ENCODE measurements around the gene PHC3.

Gene PHC3

DNA sequence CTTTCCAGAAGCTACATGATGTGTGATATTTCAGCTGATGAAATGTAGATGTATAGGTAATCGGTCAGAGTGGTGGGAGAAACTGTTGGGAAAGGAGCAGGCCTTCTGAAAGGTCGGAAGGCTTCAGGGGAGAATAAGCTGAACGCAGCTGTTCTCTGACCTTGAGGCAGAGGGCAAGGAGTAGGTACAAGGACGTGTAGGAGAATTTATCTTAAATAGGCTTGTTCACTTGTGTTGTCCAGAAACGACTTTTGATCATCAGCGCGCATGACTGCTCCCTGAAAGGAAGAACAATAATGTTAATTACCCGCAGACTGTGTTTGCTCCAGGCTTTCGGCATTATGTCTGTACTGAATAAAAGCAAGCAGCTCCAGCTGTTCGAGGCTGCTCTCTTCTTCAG is 104.2 kb downstream of the PHC3 start:
- no peak for DNase-seq (ENCODE audit: low read depth)

DNA sequence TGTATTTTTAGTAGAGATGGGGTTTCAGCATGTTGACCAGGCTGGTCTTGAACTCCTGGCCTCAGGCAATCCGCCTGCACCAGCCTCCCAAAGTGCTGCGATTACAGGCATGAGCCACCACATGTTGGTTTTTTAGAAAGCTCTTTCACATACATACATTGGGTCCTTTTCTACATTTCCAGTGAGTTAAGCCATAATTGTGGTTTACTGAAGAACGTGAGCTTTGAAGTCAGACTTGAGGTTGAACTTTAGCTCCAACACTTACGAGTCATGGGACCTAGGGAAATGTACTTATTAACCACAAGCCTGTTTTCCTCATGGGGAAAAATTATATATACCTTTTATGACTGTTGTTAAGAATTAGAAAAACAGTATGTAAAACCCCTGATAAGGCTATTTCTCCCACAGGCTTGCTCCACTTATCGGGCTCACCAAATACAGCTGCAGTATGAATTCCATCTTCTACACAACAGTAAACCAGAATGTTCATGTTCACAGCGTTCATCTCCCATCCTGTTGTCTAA is 104.8 kb downstream of the PHC3 start:
- H3K4me3 ChIP-seq (ENCODE audit: control insufficient read depth, low read depth, low read length), result no peak overlapping the region
- TF ChIP-seq, protein P1, sequence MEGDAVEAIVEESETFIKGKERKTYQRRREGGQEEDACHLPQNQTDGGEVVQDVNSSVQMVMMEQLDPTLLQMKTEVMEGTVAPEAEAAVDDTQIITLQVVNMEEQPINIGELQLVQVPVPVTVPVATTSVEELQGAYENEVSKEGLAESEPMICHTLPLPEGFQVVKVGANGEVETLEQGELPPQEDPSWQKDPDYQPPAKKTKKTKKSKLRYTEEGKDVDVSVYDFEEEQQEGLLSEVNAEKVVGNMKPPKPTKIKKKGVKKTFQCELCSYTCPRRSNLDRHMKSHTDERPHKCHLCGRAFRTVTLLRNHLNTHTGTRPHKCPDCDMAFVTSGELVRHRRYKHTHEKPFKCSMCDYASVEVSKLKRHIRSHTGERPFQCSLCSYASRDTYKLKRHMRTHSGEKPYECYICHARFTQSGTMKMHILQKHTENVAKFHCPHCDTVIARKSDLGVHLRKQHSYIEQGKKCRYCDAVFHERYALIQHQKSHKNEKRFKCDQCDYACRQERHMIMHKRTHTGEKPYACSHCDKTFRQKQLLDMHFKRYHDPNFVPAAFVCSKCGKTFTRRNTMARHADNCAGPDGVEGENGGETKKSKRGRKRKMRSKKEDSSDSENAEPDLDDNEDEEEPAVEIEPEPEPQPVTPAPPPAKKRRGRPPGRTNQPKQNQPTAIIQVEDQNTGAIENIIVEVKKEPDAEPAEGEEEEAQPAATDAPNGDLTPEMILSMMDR (conservative IDR thresholded peaks at IDR 0.05; ENCODE audit: control insufficient read depth, insufficient read depth, low read depth, low read length), result no peak
- peak; percentile 80 for DNase-seq (ENCODE audit: low read depth)

More for the DNA sequence above, 104.2 kb downstream of the PHC3 start:
- TF ChIP-seq, protein P1 (conservative IDR thresholded peaks at IDR 0.05; ENCODE audit: control insufficient read depth, insufficient read depth, low read depth, low read length), result no peak
- no peak overlapping the region for H3K4me3 ChIP-seq (ENCODE audit: control insufficient read depth, low read depth, low read length)

DNA sequence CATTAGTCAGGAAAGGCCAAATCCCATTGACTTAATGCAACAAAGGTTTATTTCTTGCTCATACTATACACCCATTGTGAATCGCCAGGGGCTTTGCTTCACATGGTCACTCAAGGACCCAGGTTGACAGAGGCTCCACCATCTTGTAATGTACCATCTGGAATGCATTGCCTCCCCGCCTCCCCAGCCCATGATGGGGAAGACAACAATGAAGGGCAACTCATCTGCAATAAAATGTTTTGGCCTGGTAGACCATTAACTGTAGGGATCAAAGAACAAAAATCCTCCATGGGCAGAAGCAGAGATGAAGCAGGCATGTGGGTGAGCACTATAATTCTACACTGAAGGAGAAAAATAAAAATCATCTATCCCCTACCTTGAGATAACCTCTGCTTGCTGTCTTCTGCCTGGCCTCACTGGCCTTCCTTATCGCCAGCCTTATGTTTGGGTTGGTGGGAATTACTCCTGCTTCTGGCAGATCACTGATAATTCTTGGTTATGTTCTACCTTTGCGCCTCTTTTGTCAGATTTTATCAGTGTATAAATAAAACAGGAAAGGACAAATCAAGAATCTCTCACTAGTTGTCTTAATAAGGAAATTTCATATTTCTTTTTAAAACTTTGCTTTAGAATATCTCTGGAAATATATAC is 106.0 kb downstream of the PHC3 start:
- no peak for DNase-seq (ENCODE audit: low read depth)
- TF ChIP-seq, protein P1 (conservative IDR thresholded peaks at IDR 0.05; ENCODE audit: control insufficient read depth, insufficient read depth, low read depth, low read length), result no peak
- H3K4me3 ChIP-seq (ENCODE audit: control insufficient read depth, low read depth, low read length), result no peak overlapping the region

DNA sequence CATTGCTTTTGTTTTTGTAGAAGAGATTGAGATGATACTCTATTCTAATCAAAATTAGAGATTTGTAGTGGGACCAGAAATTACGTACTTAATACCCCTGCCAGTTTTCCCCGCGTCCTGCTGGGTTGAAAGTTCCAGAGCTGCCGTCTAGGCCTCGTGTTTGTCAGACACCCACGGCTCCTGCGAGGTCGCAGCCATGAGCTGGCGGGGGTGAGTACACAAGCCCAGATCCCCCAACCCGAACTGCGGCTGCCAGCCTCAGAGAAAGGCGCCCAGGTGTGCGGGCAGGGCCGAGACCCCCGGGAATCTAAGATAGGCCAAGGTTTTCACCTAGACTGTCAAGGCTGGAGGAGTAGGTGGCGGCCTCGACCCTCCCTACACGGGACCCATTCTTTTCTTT is 117.4 kb downstream of the PHC3 start:
- DNase-seq (ENCODE audit: low read depth), result no peak
- TF ChIP-seq, protein P1 (conservative IDR thresholded peaks at IDR 0.05; ENCODE audit: control insufficient read depth, insufficient read depth, low read depth, low read length), result no peak
- H3K4me3 ChIP-seq (ENCODE audit: control insufficient read depth, low read depth, low read length), result no peak overlapping the region

DNA sequence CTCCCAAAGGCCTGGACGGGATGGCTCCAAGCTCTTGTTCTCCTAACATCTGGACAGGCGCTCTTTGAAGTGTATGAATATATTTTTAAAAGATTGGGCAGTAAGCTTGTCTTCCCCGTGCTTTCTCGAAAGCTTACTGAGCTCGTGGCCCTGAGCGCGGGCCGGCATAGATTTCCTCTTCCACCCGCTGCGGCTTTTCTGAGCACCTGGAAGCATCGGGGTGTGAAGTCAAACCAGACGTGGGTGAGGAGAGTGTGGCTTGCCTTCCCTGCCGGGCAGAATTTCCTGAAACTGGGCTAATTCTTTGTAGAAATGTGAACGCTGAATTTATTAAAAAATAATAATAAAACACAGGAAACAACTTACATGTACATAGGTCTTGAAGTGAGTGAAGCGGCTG is 117.8 kb downstream of the PHC3 start:
- TF ChIP-seq, protein P1 (conservative IDR thresholded peaks at IDR 0.05; ENCODE audit: control insufficient read depth, insufficient read depth, low read depth, low read length), result no peak
- H3K4me3 ChIP-seq (ENCODE audit: control insufficient read depth, low read depth, low read length), result no peak overlapping the region
- DNase-seq (ENCODE audit: low read depth), result no peak

DNA sequence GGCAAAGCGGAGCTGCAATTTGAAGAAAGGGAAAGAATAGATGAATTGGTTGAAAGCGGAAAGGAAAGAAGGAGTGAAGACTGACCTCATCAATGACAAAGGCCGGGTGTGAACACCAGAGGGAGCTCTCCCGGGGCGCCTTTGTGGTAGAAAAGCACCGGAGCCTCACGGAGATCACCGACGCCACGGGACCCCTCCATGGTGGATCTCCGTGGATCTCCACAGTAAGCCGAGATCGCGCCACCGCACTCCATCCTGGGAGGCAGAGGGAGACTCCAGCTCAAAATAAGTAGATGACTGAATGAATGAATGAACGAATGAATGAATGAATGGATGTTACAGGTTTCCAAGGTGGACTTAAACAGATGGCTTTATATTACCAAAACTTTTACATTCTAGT is 118.8 kb downstream of the PHC3 start:
- DNase-seq (ENCODE audit: low read depth), result no peak
- H3K4me3 ChIP-seq (ENCODE audit: control insufficient read depth, low read depth, low read length), result no peak overlapping the region
- TF ChIP-seq, protein P1 (conservative IDR thresholded peaks at IDR 0.05; ENCODE audit: control insufficient read depth, insufficient read depth, low read depth, low read length), result no peak
